ENCODE data around the gene HTT.

HTT gene

DNA sequence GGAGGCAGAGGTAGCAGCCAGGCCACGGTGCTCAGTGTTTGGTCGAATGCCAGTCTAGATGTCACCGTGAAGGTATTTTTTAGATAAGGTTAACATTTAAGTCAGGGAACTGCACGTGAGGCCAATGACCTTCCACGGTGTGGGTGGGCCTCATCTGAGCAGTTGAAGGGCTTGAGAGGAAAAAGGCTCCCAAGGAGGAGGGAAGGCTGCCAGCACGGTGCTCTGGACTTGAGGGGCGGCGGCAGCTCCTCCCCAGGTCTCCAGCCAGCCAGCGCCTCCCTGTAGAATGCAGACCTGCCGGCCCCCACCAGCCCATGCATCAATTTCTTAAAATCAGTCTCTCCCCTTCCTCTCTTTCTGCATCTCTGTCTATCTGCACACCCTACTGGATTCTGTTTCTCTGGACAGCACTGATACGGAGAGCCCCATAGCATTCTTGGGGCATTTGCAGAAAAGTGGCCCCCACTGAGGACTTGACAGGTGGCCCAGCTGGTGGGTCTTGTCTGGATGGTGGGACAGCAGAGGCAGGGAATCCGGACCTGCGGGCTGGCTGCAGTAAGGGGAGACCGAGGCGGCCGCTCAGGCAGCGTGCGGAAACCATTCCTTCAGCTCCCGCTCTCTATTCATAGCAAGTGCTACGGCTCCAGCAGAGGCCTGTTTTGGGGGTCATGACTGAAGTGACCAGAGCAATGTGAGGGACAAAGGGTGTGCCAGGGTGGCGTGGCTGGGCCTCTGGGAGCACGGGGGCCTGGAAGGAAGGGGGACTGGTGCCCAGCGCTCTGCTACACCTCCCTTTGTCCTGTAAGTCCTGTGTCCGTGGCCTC lies 210.5 kb downstream of the HTT start:
- H3K4me3 ChIP-seq (ENCODE audit: low read length): no peak overlapping the region
- peaks cover 15% of the 10 kb centered on the region for H3K27me3 ChIP-seq (ENCODE audit: control insufficient read depth, low read length)
- peaks cover 7% of the 10 kb centered on the region for H3K4me1 ChIP-seq (ENCODE audit: control insufficient read depth, low read length)
- no peaks in the 10 kb centered on the region for H3K79me2 ChIP-seq (ENCODE audit: control insufficient read depth, low read length)
- no peak overlapping the region for H3K4me2 ChIP-seq (ENCODE audit: low read length)
- H3K9me2 ChIP-seq (replicated peaks; ENCODE audit: control insufficient read depth, low read length): no peaks in the 10 kb centered on the region
- H3K9me3 ChIP-seq (ENCODE audit: control insufficient read depth, insufficient read depth, low read length): no peaks in the 10 kb centered on the region
- H4K20me1 ChIP-seq (ENCODE audit: control insufficient read depth, insufficient read depth, low read depth, low read length): no peaks in the 10 kb centered on the region
- H3F3A ChIP-seq (ENCODE audit: control insufficient read depth, insufficient read depth): no peaks in the 10 kb centered on the region
- no peak for TF ChIP-seq EZH2phosphoT487 (IDR thresholded peaks at IDR 0.05; ENCODE audit: borderline replicate concordance, low read length)
- TF ChIP-seq, protein P1, sequence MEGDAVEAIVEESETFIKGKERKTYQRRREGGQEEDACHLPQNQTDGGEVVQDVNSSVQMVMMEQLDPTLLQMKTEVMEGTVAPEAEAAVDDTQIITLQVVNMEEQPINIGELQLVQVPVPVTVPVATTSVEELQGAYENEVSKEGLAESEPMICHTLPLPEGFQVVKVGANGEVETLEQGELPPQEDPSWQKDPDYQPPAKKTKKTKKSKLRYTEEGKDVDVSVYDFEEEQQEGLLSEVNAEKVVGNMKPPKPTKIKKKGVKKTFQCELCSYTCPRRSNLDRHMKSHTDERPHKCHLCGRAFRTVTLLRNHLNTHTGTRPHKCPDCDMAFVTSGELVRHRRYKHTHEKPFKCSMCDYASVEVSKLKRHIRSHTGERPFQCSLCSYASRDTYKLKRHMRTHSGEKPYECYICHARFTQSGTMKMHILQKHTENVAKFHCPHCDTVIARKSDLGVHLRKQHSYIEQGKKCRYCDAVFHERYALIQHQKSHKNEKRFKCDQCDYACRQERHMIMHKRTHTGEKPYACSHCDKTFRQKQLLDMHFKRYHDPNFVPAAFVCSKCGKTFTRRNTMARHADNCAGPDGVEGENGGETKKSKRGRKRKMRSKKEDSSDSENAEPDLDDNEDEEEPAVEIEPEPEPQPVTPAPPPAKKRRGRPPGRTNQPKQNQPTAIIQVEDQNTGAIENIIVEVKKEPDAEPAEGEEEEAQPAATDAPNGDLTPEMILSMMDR (IDR thresholded peaks at IDR 0.05; ENCODE audit: low read depth, low read length, poor library complexity, severe bottlenecking): no peak
- H3K27ac ChIP-seq (ENCODE audit: low read depth, low read length): no peak overlapping the region
- no peaks in the 10 kb centered on the region for H3K36me3 ChIP-seq (ENCODE audit: control insufficient read depth, low read length)

DNA sequence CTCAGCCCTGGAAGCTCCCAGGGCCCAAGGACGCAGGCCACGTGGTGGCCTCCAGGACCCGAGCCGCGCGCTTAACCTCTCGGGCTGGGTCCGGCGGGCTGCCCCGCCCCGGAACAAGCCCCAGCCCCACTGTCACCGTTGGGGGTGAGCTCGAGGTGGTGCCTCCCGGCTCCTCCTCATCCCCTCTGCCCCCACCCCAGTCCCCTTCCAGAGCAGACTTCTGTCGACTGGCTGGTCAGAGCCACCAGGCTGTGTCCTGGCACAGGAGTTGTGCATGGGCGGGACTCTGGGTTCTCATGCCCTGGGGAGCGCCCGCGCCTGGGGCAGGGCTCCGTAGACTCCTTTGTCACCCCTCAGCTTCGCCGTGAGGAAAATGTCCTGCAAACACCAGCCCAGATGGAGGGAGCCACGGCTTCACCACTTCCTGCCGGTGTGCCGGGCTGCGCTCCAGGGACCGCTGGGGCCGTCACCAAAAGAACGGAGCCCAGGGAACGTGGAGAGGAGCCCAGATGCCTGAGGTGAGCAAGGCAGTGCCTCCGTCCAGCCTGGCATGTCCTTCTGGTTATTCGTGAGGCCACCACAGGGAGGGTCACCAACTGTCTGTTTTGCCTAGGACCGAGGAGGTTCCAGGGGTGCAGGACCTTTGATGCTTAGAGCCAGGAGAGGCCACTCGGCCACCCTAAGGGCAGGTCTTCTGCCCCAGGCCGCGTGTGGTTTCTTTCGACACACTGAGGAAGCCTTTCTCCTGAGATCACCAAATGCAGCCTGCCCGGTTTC lies 211.3 kb downstream of the HTT start:
- Histone ChIP-seq H3K27me3 (ENCODE audit: control insufficient read depth, low read length) (peaks cover 23% of the 10 kb centered on the region), H3K9me2 (replicated peaks; ENCODE audit: control insufficient read depth, low read length) (no peaks in the 10 kb centered on the region), H3K4me3 (ENCODE audit: low read length) (no peak overlapping the region), H3F3A (ENCODE audit: control insufficient read depth, insufficient read depth) (no peaks in the 10 kb centered on the region), H3K4me1 (ENCODE audit: control insufficient read depth, low read length) (peaks cover 7% of the 10 kb centered on the region), H3K79me2 (ENCODE audit: control insufficient read depth, low read length) (no peaks in the 10 kb centered on the region), H3K36me3 (ENCODE audit: control insufficient read depth, low read length) (no peaks in the 10 kb centered on the region), H3K27ac (ENCODE audit: low read depth, low read length) (no peak overlapping the region), H4K20me1 (ENCODE audit: control insufficient read depth, insufficient read depth, low read depth, low read length) (no peaks in the 10 kb centered on the region), H3K4me2 (ENCODE audit: low read length) (no peak overlapping the region), H3K9me3 (ENCODE audit: control insufficient read depth, insufficient read depth, low read length) (no peaks in the 10 kb centered on the region)
- no peak for TF ChIP-seq EZH2phosphoT487 (IDR thresholded peaks at IDR 0.05; ENCODE audit: borderline replicate concordance, low read length)
- TF ChIP-seq, protein P1 (IDR thresholded peaks at IDR 0.05; ENCODE audit: low read depth, low read length, poor library complexity, severe bottlenecking): no peak

DNA sequence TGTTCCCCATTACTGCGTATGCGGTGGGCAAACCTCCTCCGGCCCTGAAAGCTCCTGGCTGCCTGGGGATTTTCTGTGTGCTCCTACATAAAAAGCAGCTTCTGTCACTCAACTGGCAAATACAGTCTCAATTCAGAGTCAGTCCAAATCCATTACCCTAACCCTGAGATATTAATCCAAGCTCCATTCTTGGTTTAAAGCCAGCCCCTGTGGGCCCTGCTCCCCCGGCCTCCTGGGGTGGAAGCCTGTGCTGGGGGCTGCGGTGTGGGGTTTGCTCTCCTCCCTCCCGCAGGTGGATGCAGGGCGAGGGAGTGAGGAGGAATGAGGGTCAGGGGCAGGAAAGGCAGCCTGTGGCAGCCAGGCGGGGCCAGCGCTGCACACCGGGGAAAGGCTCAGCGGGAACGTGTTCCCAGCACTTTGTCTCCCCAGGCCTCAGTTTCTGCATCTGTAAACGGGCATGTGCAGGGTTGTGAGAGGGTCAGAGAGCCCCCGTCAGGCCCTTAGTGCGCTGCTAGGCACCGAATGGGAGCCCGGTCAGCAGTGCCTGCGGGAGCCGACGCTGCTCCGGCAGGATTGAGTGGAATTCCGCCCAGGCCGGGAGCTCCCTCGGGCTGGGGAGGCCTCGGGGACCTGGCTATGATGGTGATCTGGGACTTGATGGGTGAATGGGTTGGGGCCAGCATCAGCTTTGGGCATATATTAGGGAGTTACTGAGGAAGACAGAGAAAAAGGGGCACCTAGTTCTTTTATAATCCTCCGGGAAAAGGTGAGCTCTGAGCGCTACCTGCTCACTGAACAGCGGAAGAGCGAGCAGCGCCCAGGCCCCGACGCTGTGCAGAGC lies 212.1 kb downstream of the HTT start:
- H3K9me3 ChIP-seq (ENCODE audit: control insufficient read depth, insufficient read depth, low read length): no peaks in the 10 kb centered on the region
- H4K20me1 ChIP-seq (ENCODE audit: control insufficient read depth, insufficient read depth, low read depth, low read length): no peaks in the 10 kb centered on the region
- H3F3A ChIP-seq (ENCODE audit: control insufficient read depth, insufficient read depth): no peaks in the 10 kb centered on the region
- no peak overlapping the region for H3K27ac ChIP-seq (ENCODE audit: low read depth, low read length)
- H3K4me2 ChIP-seq (ENCODE audit: low read length): no peak overlapping the region
- H3K4me1 ChIP-seq (ENCODE audit: control insufficient read depth, low read length): peaks cover 7% of the 10 kb centered on the region
- no peaks in the 10 kb centered on the region for H3K79me2 ChIP-seq (ENCODE audit: control insufficient read depth, low read length)
- H3K9me2 ChIP-seq (replicated peaks; ENCODE audit: control insufficient read depth, low read length): no peaks in the 10 kb centered on the region
- TF ChIP-seq, protein P1 (IDR thresholded peaks at IDR 0.05; ENCODE audit: low read depth, low read length, poor library complexity, severe bottlenecking): no peak
- TF ChIP-seq EZH2phosphoT487 (IDR thresholded peaks at IDR 0.05; ENCODE audit: borderline replicate concordance, low read length): no peak
- no peaks in the 10 kb centered on the region for H3K36me3 ChIP-seq (ENCODE audit: control insufficient read depth, low read length)
- H3K27me3 ChIP-seq (ENCODE audit: control insufficient read depth, low read length): peaks cover 27% of the 10 kb centered on the region
- no peak overlapping the region for H3K4me3 ChIP-seq (ENCODE audit: low read length)
